NB4 (cell line): Measurements from ENCODE around the gene CACNA1D.

Experiments used
- DNase-seq: peaks from one replicate; pipeline ENCODE4 v3.0.0; 2010; ENCODE audit warnings: low read depth
- H3K4me3 ChIP-seq: one replicate; pipeline ENCODE4 v1.5.1; 2011; ENCODE audit warnings: mild to moderate bottlenecking, low read depth, low read length, moderate library complexity
- MYC ChIP-seq: IDR thresholded peaks from 2 replicates; pipeline ENCODE4 v1.6.1; 2011; ENCODE audit warnings: low read depth, low read length
- POLR2A ChIP-seq: IDR thresholded peaks from 2 replicates; pipeline ENCODE4 v1.6.1; 2011; ENCODE audit warnings: mild to moderate bottlenecking; ENCODE audit not compliant: insufficient read length; ENCODE audit errors: extremely low read depth
- TF ChIP-seq, protein P1 (sequence below): IDR thresholded peaks from 2 replicates; pipeline ENCODE4 v1.6.1; 2011; ENCODE audit warnings: low read depth, low read length
- TF ChIP-seq, protein P2 (sequence below): IDR thresholded peaks from one replicate; pipeline ENCODE4 v1.5.1; 2012; ENCODE audit warnings: low read depth, low read length

Gene CACNA1D

DNA sequence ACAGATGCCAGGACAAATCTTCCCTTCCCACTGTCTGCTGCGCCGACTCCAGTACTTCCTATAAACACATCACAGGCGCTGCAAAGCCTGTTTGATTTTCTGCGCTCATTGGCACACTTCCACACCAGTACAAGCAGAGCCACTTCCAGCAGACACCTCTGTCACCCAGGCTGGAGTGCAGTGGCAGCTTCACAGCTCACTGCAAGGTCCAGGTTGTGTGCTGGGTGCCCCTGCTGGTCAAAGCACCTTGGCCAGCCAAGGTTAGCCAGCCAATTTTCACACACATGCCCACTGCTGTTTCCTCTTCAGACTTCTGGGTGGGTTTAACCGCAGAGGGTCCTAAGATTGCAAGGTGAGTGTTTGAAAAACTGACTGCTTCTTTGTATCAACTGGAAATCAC is 346.9 kb downstream of the CACNA1D start:
- TF ChIP-seq POLR2A (no peak), MYC (no peak)
- TF ChIP-seq, protein P1, sequence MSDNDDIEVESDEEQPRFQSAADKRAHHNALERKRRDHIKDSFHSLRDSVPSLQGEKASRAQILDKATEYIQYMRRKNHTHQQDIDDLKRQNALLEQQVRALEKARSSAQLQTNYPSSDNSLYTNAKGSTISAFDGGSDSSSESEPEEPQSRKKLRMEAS, result no peak
- TF ChIP-seq, protein P2, sequence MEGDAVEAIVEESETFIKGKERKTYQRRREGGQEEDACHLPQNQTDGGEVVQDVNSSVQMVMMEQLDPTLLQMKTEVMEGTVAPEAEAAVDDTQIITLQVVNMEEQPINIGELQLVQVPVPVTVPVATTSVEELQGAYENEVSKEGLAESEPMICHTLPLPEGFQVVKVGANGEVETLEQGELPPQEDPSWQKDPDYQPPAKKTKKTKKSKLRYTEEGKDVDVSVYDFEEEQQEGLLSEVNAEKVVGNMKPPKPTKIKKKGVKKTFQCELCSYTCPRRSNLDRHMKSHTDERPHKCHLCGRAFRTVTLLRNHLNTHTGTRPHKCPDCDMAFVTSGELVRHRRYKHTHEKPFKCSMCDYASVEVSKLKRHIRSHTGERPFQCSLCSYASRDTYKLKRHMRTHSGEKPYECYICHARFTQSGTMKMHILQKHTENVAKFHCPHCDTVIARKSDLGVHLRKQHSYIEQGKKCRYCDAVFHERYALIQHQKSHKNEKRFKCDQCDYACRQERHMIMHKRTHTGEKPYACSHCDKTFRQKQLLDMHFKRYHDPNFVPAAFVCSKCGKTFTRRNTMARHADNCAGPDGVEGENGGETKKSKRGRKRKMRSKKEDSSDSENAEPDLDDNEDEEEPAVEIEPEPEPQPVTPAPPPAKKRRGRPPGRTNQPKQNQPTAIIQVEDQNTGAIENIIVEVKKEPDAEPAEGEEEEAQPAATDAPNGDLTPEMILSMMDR, result no peak
- DNase-seq, result no peak
- H3K4me3 ChIP-seq, result no peak overlapping the region

DNA sequence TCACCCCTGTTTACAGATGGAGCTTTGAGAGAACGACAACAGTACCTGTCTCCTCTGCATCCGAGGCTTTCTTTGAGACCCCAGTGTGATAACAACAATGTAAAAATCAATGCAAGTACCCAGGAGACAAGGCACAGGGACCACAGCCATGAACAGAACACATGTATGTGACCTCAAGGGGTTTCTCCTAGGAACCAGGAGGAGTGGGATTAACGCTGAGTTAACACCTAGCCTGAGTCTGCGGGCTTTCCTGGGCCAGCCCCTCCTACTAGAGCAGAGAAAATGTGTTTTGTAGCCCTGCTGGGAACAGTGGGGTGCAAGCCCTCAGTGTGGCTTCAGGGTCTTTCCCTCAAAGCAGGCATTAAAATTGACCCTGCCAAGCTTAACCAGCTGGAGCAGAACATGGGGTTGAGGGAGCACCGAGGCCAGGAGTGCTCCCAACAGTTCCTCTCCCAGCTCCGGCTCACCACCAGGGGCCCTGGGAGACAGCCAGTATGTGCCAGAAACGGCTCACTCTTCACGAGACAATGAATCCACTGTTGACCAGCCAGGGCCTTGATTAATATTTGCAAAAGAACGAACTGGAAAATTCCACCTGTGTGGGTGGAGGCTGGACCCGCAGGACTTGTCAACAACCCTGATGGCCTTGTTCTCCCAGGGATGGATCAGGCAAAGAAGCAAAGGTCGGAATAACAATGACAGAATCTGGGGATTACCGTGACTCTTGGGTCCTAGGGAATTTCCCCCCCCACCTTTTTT is 348.2 kb downstream of the CACNA1D start:
- DNase-seq, result no peak
- no peak overlapping the region for H3K4me3 ChIP-seq
- TF ChIP-seq, protein P2, result no peak
- TF ChIP-seq POLR2A, result no peak
- TF ChIP-seq, protein P1, result no peak
- no peak for TF ChIP-seq MYC

DNA sequence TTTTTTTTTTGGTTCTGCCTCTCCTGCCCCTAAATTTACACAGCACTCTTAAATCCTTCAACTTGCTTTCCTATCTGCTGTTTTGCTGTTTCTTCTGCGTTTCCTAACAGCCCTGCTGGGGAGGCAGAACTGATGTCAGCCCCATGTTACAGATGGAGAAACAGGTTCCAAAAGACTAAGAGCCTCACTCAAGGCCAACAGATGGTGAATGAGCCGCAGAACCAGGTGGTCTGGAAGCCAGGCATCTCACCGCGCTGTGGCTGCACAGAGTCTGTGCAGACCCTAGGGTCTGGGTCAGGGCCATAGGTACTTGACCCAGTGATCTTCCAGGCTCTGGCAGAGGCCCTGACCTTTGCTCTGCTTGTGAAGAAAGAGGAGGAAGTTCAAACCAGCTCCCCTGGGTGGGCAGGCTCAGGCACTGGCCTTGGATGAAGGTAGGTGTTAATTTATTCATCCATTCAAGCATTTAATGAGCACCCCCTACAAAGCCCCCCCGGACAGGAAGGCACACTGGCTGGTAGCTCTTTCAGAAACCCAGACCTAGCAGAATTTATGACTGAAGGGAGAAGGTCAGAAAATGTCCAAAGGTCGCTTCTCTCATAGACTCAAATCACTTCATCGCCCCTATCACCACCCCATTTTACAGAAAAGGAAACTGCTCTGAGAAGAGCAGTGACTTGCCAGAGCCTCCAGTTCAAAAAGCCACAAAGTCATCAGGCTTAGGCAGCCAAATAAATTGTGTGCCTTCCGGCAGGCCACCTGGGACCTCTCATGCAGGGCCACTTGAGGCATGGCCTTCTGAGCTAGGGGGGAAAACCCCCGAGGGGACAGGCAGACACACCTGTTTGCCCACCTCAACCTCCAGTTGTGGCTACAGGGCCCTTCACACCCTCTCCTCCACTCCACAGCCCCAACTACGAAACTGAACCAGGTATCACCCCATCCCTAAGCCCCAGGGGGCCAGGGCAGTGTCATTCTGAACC is 349.1 kb downstream of the CACNA1D start:
- TF ChIP-seq MYC (no peak), POLR2A (no peak)
- TF ChIP-seq, protein P2, result no peak
- TF ChIP-seq, protein P1, result no peak
- no peak for DNase-seq
- H3K4me3 ChIP-seq, result no peak overlapping the region

DNA sequence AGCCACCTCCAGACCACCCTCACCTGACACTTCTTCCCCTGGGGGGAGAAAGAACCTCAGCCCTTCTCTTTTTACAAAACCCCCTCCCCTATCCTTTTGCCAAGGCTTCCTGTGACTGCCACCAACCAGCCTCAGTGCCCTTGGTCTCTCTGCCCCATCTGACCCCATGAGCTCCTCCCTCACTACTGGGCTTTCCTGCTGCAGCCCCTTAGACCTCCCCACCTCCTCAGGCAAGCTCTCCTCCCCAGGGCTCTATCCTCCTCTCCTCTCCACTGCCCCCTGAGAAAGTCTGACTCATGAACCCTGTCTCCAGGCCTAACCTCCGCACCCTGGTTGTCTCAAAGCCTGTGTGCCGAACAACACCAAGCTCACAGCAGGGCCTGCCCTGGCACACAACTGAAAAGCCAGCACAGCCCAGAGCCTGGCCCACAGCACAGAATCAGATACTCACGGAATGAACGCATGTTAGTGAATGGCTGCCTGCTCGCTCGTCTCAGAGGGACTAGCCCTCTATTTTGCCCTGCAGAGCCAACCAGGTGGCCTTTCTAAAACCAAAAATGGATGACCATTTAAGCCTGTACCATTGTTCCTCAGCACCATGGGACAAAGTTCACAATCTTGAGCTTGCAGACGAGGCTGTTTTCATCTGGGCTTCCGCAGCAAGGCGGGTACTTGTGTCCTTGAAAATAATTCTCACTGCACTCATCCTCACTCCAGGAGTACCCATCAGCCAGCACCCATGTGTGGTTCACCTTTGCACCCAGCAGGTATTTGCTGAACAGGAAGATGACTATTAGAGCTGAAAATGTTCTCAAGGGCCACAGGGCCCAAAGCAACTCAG is 350.1 kb downstream of the CACNA1D start:
- TF ChIP-seq POLR2A (no peak), MYC (no peak)
- TF ChIP-seq, protein P1, result no peak
- TF ChIP-seq, protein P2, result no peak
- no peak overlapping the region for H3K4me3 ChIP-seq
- DNase-seq, result no peak
